SH-SY5Y (cell line): ENCODE measurements around the gene PDE4D.

Experiments
- GATA2 ChIP-seq: IDR thresholded peaks from 2 replicates; pipeline ENCODE4 v1.6.1; 2011; ENCODE audit warnings: mild to moderate bottlenecking, low read depth, low read length
- GATA3 ChIP-seq: IDR thresholded peaks from 2 replicates; pipeline ENCODE4 v1.6.1; 2011; ENCODE audit warnings: low read depth, mild to moderate bottlenecking, low read length, moderate library complexity

DNA sequence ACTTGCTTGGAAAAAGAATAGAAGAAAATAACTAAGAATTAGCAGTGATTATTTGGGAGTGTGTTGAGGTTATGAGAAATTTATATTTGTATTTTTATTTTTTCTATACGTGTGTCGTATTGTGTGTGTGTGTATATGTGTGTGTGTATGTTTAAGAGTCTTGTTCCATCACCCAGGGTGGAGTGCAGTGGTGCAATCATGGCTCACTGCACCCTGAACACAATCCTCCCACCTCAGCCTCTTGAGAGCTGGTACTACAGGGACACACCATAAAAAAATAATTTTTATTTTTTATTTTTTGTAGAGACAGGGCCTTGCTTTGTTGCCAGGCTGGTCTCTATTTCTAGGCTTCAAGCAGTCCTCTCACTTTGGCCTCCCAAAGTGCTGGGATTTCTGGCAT is 643.8 kb downstream of the PDE4D start:
- no peak for TF ChIP-seq GATA2
- no peak for TF ChIP-seq GATA3
